ENCODE results near the gene XRCC3.

DNA sequence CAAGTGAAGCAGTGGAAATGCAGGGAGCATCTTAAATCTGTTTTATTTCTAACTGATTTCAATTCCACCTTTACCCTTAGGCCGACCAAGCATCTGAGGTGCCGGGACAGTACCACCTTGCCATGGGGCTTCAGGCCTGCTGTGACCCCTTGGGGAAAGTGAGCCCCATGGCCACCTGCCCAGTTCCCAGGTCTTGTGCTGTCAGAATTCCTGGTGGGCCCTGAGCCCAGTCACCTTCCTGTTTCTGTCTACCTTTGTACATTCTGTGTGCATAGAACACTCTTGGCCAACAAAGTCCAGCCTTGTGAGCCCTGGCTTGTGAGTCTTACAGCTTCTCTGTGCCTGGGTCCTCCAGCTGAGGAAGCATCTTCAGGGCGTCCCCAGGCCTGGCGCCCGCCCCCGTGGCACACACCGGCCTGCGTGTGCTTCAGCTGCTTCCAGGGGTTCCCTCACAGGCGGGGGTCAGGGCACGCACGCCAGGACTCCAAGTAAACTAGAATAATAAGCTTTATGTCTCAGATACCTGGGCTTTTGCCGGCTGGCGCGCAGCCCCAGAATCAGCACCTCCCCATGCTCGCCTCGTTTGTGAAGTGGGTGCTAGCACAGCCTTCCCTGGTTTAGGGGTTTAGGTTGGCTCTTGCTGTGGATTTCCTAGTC, 10.6 kb upstream of the XRCC3 start:
- TF ChIP-seq CTCF (IDR thresholded peaks at IDR 0.05) = no peak
- TF ChIP-seq REST (IDR thresholded peaks at IDR 0.05; ENCODE audit: insufficient read depth in 1 of 2, low read depth in 2 of 2, low read length in 1 of 2) = no peak
- TF ChIP-seq SIN3A (IDR thresholded peaks at IDR 0.05; ENCODE audit: borderline replicate concordance, insufficient read depth, low read depth, low read length) = no peak
- TF ChIP-seq POLR2AphosphoS5 (IDR thresholded peaks at IDR 0.05; ENCODE audit: low read depth, low read length) = no peak
- no peak for TF ChIP-seq TCF7L2 (IDR thresholded peaks at IDR 0.05; ENCODE audit: low read depth, low read length)

Measured in Panc1 (cell line).